Liver (tissue), 9 donors: ENCODE results near the gene ZSWIM6. TPM values are rescaled to one million over a fixed set of nuclear protein-coding genes. Genes with fewer than 3 reads are reported as not detected.

Experiments used
- DNase-seq: peaks from one replicate; pipeline ENCODE4 v3.0.0-alpha.2; 2017; ENCODE audit warnings: low spot score
- H3K27ac ChIP-seq, 2 donors: one replicate each; pipeline ENCODE4 v1.7.0; 2013; ENCODE audit warnings: inconsistent platforms in 2 of 2, low read length in 2 of 2, control low read depth in 1 of 2, low read depth in 1 of 2, mild to moderate bottlenecking in 1 of 2
- H3K27me3 ChIP-seq, 4 donors: one replicate each; pipeline versions ENCODE4 v1.6.1 to v1.7.0; 2013; ENCODE audit warnings: low read length in 3 of 4, inconsistent platforms in 1 of 4, mild to moderate bottlenecking in 1 of 4, moderate library complexity in 1 of 4; ENCODE audit not compliant: control insufficient read depth in 4 of 4, insufficient read depth in 4 of 4
- H3K36me3 ChIP-seq, 4 donors: one replicate each; pipeline versions ENCODE4 v1.6.1 to v1.7.0; 2013; ENCODE audit warnings: low read length in 3 of 4, mild to moderate bottlenecking in 3 of 4, low read depth in 1 of 4, moderate library complexity in 1 of 4; ENCODE audit not compliant: control insufficient read depth in 4 of 4, insufficient read depth in 3 of 4
- H3K4me1 ChIP-seq, 4 donors: one replicate each; pipeline versions ENCODE4 v1.6.1 to v1.7.0; 2013; ENCODE audit warnings: low read length in 3 of 4, mild to moderate bottlenecking in 3 of 4, moderate library complexity in 1 of 4; ENCODE audit not compliant: control insufficient read depth in 4 of 4, insufficient read depth in 4 of 4
- H3K4me3 ChIP-seq, 3 donors: one replicate each; pipeline versions ENCODE4 v1.6.1 to v1.7.0; 2013; ENCODE audit warnings: low read length in 3 of 3, control low read depth in 1 of 3, low read depth in 1 of 3, mild to moderate bottlenecking in 1 of 3
- H3K9ac ChIP-seq, 2 donors: one replicate each; pipeline ENCODE4 v1.7.0; 2013; ENCODE audit warnings: low read length in 2 of 2, mild to moderate bottlenecking in 2 of 2, moderate library complexity in 2 of 2, control low read depth in 1 of 2, low read depth in 1 of 2
- H3K9me3 ChIP-seq, 4 donors: one replicate each; pipeline versions ENCODE4 v1.6.1 to v1.7.0; 2013; ENCODE audit warnings: low read length in 3 of 4; ENCODE audit not compliant: control insufficient read depth in 4 of 4
- EGR1 ChIP-seq, 2 donors: IDR thresholded peaks; 2 replicates each; pipeline ENCODE4 v1.6.1; 2016 to 2018; ENCODE audit warnings: antibody characterized with exemption in 2 of 2, low read depth in 2 of 2
- FOXA1 ChIP-seq: IDR thresholded peaks from 2 replicates; pipeline ENCODE4 v1.6.1; 2016; ENCODE audit warnings: antibody characterized with exemption
- FOXA2 ChIP-seq: IDR thresholded peaks from 2 replicates; pipeline ENCODE4 v1.6.1; 2016; ENCODE audit warnings: antibody characterized with exemption
- GABPA ChIP-seq, 2 donors: IDR thresholded peaks in 1 of 2; conservative IDR thresholded peaks in 1 of 2; 2 replicates each; pipeline ENCODE4 v1.6.1; 2016; ENCODE audit warnings: antibody characterized with exemption in 2 of 2, mild to moderate bottlenecking in 1 of 2, moderate library complexity in 1 of 2
- HNF4A ChIP-seq, 2 donors: conservative IDR thresholded peaks; 2 replicates each; pipeline ENCODE4 v1.6.1; 2016; ENCODE audit warnings: antibody characterized with exemption in 2 of 2, mild to moderate bottlenecking in 2 of 2
- HNF4G ChIP-seq: IDR thresholded peaks from 2 replicates; pipeline ENCODE4 v1.6.1; 2016; ENCODE audit warnings: antibody characterized with exemption
- JUND ChIP-seq, 2 donors: IDR thresholded peaks; 2 replicates each; pipeline ENCODE4 v1.6.1; 2016; ENCODE audit warnings: antibody characterized with exemption in 2 of 2
- NR2F2 ChIP-seq: IDR thresholded peaks from 2 replicates; pipeline ENCODE4 v1.6.1; 2016; ENCODE audit warnings: antibody characterized with exemption
- RAD21 ChIP-seq, 2 donors: IDR thresholded peaks; 2 replicates each; pipeline ENCODE4 v1.6.1; 2016; ENCODE audit warnings: antibody characterized with exemption in 2 of 2, mild to moderate bottlenecking in 2 of 2
- RXRA ChIP-seq, 2 donors: IDR thresholded peaks; 2 replicates each; pipeline ENCODE4 v1.6.1; 2017 to 2018; ENCODE audit warnings: antibody characterized with exemption in 2 of 2, mild to moderate bottlenecking in 1 of 2
- SP1 ChIP-seq: IDR thresholded peaks from 2 replicates; pipeline ENCODE4 v1.6.1; 2018; ENCODE audit warnings: antibody characterized with exemption, mild to moderate bottlenecking
- TAF1 ChIP-seq: conservative IDR thresholded peaks from 2 replicates; pipeline ENCODE4 v1.6.1; 2016; ENCODE audit warnings: antibody characterized with exemption, mild to moderate bottlenecking
- YY1 ChIP-seq: IDR thresholded peaks from 2 replicates; pipeline ENCODE4 v1.6.1; 2016; ENCODE audit warnings: antibody characterized with exemption, mild to moderate bottlenecking
- WGBS: extraction: QIAGEN DNeasy Blood & Tissue Kit; methylation state at CpG from one replicate; pipeline ENCODE4 v1.1.7; 2013; 5-methylcytosine and 5-hydroxymethylcytosine counted together
- polyA plus RNA-seq, 2 donors: library from polyadenylated mRNA; stranded (reverse) in 1 of 2; unstranded in 1 of 2; fragments of 200-250 nt in 1 of 2; fragments of >200 nt in 1 of 2; fragmentation: Nextera tagmentation in 1 of 2; extraction: Ambion mirVana in 1 of 2; gene quantifications; one replicate each; pipeline versions ENCODE4 v1.2.1 to v1.2.3, GENCODE V29; 2013 to 2015
- total RNA-seq, 2 donors: library from RNA; depleted of rRNA; stranded (reverse); fragments of >200 nt; gene quantifications; one replicate each; pipeline ENCODE4 v1.2.3, GENCODE V29; 2014
- TF ChIP-seq, protein P1 (sequence below): IDR thresholded peaks from 2 replicates; pipeline ENCODE4 v1.6.1; 2016; ENCODE audit warnings: antibody characterized with exemption, mild to moderate bottlenecking
- TF ChIP-seq, protein P2 (sequence below): fragments of 150-350 bp; IDR thresholded peaks from 2 replicates; pipeline ENCODE4 v1.5.1; 2017; ENCODE audit warnings: improper control_type of control experiment, low read depth, low read length; ENCODE audit not compliant: missing input control
- TF ChIP-seq, protein P3 (sequence below): IDR thresholded peaks from 2 replicates; pipeline ENCODE4 v1.6.1; 2016; ENCODE audit warnings: antibody characterized with exemption
- TF ChIP-seq, protein P4 (sequence below): IDR thresholded peaks from 2 replicates; pipeline ENCODE4 v1.6.1; 2016; ENCODE audit warnings: antibody characterized with exemption
- TF ChIP-seq, protein P5 (sequence below): IDR thresholded peaks from 2 replicates; pipeline ENCODE4 v1.6.1; 2016; ENCODE audit warnings: antibody characterized with exemption
- donor health status: healthy.
- donor health status: healthy.
- donor health status: healthy.
- donor health status: healthy.
- donor health status: healthy.

The ZSWIM6 gene
- total and polyA plus RNA-seq, 4 donors, result 1.3 to 5.2 (median 3.3) TPM

DNA sequence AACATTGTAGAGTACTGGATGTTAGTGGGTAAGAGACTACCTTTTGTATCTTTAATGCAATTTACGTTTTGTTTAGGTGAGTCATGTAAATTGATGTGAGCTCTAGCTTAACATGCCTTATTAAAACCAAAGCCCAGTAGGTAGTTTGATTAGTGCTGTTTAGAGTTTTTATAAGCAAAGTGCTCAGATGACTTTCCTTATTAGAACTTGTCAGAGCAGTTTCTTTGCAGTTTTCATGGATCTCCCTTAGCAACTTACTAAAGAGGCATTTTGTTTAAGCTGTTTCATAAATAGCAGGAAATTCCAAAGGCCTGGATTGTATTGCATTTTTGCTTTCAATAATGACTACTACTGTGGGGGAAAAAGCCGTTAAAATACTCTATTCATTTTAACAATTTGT, 14.5 kb downstream of the ZSWIM6 start (continued):
- TF ChIP-seq, protein P1, sequence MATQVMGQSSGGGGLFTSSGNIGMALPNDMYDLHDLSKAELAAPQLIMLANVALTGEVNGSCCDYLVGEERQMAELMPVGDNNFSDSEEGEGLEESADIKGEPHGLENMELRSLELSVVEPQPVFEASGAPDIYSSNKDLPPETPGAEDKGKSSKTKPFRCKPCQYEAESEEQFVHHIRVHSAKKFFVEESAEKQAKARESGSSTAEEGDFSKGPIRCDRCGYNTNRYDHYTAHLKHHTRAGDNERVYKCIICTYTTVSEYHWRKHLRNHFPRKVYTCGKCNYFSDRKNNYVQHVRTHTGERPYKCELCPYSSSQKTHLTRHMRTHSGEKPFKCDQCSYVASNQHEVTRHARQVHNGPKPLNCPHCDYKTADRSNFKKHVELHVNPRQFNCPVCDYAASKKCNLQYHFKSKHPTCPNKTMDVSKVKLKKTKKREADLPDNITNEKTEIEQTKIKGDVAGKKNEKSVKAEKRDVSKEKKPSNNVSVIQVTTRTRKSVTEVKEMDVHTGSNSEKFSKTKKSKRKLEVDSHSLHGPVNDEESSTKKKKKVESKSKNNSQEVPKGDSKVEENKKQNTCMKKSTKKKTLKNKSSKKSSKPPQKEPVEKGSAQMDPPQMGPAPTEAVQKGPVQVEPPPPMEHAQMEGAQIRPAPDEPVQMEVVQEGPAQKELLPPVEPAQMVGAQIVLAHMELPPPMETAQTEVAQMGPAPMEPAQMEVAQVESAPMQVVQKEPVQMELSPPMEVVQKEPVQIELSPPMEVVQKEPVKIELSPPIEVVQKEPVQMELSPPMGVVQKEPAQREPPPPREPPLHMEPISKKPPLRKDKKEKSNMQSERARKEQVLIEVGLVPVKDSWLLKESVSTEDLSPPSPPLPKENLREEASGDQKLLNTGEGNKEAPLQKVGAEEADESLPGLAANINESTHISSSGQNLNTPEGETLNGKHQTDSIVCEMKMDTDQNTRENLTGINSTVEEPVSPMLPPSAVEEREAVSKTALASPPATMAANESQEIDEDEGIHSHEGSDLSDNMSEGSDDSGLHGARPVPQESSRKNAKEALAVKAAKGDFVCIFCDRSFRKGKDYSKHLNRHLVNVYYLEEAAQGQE, result no peak
- TF ChIP-seq FOXA2 (no peak), FOXA1 (no peak)

DNA sequence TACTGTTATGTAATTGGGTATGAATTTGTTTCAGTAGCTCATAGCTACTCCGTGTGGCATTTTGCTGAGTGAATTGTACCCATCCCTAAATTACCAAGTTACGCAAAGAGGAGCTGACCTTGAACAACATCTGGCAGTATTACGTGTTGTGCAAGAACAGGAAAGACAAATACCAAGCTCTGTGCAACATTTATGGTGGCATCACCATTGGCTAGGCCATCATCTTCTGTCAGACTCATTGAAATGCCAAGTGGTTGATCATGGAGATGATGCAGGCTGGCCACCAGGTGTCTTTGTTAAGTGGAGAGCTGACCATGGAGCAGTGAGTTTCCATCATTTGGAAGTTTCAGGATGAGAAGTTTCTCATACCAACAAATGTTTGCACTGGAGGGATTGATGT, 15.0 kb downstream of the ZSWIM6 start:
- DNase-seq, result no peak
- peak; percentile 80 to 85 for TF ChIP-seq RXRA (IDR thresholded peaks at IDR 0.05)
- peak; percentile 33 to 73 for TF ChIP-seq RAD21 (IDR thresholded peaks at IDR 0.05)
- TF ChIP-seq, protein P1, result no peak
- TF ChIP-seq, protein P2, sequence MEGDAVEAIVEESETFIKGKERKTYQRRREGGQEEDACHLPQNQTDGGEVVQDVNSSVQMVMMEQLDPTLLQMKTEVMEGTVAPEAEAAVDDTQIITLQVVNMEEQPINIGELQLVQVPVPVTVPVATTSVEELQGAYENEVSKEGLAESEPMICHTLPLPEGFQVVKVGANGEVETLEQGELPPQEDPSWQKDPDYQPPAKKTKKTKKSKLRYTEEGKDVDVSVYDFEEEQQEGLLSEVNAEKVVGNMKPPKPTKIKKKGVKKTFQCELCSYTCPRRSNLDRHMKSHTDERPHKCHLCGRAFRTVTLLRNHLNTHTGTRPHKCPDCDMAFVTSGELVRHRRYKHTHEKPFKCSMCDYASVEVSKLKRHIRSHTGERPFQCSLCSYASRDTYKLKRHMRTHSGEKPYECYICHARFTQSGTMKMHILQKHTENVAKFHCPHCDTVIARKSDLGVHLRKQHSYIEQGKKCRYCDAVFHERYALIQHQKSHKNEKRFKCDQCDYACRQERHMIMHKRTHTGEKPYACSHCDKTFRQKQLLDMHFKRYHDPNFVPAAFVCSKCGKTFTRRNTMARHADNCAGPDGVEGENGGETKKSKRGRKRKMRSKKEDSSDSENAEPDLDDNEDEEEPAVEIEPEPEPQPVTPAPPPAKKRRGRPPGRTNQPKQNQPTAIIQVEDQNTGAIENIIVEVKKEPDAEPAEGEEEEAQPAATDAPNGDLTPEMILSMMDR, result peak; percentile 11
- TF ChIP-seq FOXA2, result peak; percentile 59
- TF ChIP-seq, protein P3, sequence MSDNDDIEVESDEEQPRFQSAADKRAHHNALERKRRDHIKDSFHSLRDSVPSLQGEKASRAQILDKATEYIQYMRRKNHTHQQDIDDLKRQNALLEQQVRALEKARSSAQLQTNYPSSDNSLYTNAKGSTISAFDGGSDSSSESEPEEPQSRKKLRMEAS, result peak; percentile 68
- peak in 1 of 2 donors; percentile 81 for TF ChIP-seq JUND (IDR thresholded peaks at IDR 0.05)
- peak; percentile 73 to 74 for TF ChIP-seq HNF4A (conservative IDR thresholded peaks at IDR 0.05)
- TF ChIP-seq EGR1 (IDR thresholded peaks at IDR 0.05; ENCODE audit: low read depth in 2 of 2), result peak in 1 of 2 donors; percentile 72
- TF ChIP-seq, protein P4, sequence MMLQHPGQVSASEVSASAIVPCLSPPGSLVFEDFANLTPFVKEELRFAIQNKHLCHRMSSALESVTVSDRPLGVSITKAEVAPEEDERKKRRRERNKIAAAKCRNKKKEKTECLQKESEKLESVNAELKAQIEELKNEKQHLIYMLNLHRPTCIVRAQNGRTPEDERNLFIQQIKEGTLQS, result peak; percentile 93
- TF ChIP-seq FOXA1, result peak; percentile 49
- peak; percentile 39 for TF ChIP-seq HNF4G
- TF ChIP-seq, protein P5, sequence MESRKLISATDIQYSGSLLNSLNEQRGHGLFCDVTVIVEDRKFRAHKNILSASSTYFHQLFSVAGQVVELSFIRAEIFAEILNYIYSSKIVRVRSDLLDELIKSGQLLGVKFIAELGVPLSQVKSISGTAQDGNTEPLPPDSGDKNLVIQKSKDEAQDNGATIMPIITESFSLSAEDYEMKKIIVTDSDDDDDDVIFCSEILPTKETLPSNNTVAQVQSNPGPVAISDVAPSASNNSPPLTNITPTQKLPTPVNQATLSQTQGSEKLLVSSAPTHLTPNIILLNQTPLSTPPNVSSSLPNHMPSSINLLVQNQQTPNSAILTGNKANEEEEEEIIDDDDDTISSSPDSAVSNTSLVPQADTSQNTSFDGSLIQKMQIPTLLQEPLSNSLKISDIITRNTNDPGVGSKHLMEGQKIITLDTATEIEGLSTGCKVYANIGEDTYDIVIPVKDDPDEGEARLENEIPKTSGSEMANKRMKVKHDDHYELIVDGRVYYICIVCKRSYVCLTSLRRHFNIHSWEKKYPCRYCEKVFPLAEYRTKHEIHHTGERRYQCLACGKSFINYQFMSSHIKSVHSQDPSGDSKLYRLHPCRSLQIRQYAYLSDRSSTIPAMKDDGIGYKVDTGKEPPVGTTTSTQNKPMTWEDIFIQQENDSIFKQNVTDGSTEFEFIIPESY, result peak; percentile 64
- TF ChIP-seq GABPA (IDR thresholded peaks at IDR 0.05 in 1 of 2, conservative IDR thresholded peaks at IDR 0.05 in 1 of 2), result peak in 1 of 2 donors; percentile 54
- no peak for TF ChIP-seq NR2F2
- TF ChIP-seq YY1, result peak; percentile 81
- peak; percentile 58 for TF ChIP-seq SP1
- no peak for TF ChIP-seq TAF1
- no peaks in the 10 kb centered on the region for H3K9me3 ChIP-seq
- H3K4me1 ChIP-seq, result peaks cover 2 to 27% (median 7%) of the 10 kb centered on the region in 4 donors
- H3K27me3 ChIP-seq, result no peaks in the 10 kb centered on the region
- no peak overlapping the region for H3K9ac ChIP-seq
- H3K27ac ChIP-seq, result no peak overlapping the region
- WGBS, result 35% methylated on average over 3 of the region's 3 CpGs
- no peak overlapping the region for H3K4me3 ChIP-seq
- H3K36me3 ChIP-seq, result no peaks in the 10 kb centered on the region
